DMS53 treated with DMSO at 0.1 percent for 48 hours (cell line): Measurements from ENCODE around the gene GDF3.
"Not testable (repeated sequence)": the region's sequence is repeated elsewhere in the genome, so short reads cannot be mapped to it uniquely, and the experiment has no call there.

Experiments used
- DNase-seq: peaks from one replicate; lab custom pipeline; 2025; ENCODE audit not compliant: unreplicated experiment; lab: John Stamatoyannopoulos, UW

The GDF3 gene

GRCh38 chr12:7695566-7696197 lies at the start of gene GDF3:
Gene GDF3 (minus strand): TSS chr12:7695775. CDS start chr12:7695728, 47 bp downstream.
- no peak for DNase-seq

- DNase-seq, result no peak
Observed at GRCh38 chr12:7732993-7733392, 37.4 kb upstream of the GDF3 start.

- no peak for DNase-seq
Observed at GRCh38 chr12:7731486-7731885, 35.9 kb upstream of the GDF3 start.

GRCh38 chr12:7730984-7731383 lies 35.4 kb upstream of the GDF3 start:
- DNase-seq, result not testable (repeated sequence)

- DNase-seq, result no peak
Observed at GRCh38 chr12:7729746-7730145, 34.2 kb upstream of the GDF3 start.

- no peak for DNase-seq
Observed at GRCh38 chr12:7723926-7724325, 28.4 kb upstream of the GDF3 start.

- DNase-seq, result no peak
Observed at GRCh38 chr12:7719946-7720730, 24.6 kb upstream of the GDF3 start.

- DNase-seq, result peak; percentile 6
Observed at GRCh38 chr12:7716381-7716780, 20.8 kb upstream of the GDF3 start.

- DNase-seq, result no peak
Observed at GRCh38 chr12:7712841-7713442, 17.4 kb upstream of the GDF3 start.

GRCh38 chr12:7711133-7711532 lies 15.6 kb upstream of the GDF3 start, which contains the start of gene DPPA3:
Gene DPPA3 (plus strand): TSS chr12:7711433. CDS start chr12:7711571, 138 bp downstream.
- DNase-seq, result no peak

- DNase-seq, result no peak
Observed at GRCh38 chr12:7709969-7710675, 14.5 kb upstream of the GDF3 start.

GRCh38 chr12:7705846-7706245 lies 10.3 kb upstream of the GDF3 start:
- no peak for DNase-seq

GRCh38 chr12:7695237-7695560 lies 376 bp downstream of the GDF3 start:
- no peak for DNase-seq

- DNase-seq, result no peak
Observed at GRCh38 chr12:7694556-7695236, 879 bp downstream of the GDF3 start.

GRCh38 chr12:7693793-7694192 lies 1.8 kb downstream of the GDF3 start:
- DNase-seq, result no peak

GRCh38 chr12:7681535-7681934 lies 14.0 kb downstream of the GDF3 start:
- DNase-seq, result no peak

- no peak for DNase-seq
Observed at GRCh38 chr12:7679251-7680045, 16.1 kb downstream of the GDF3 start.

GRCh38 chr12:7678744-7679143 lies 16.8 kb downstream of the GDF3 start:
- DNase-seq, result no peak

GRCh38 chr12:7677432-7677888 lies 18.1 kb downstream of the GDF3 start:
- DNase-seq, result not testable (repeated sequence)

GRCh38 chr12:7675455-7675854 lies 20.1 kb downstream of the GDF3 start:
- DNase-seq, result not testable (repeated sequence)
